HG03342 (cell line): ENCODE data around the gene INPP5A.

Experiments used
- ATAC-seq: cut with Tn5 transposase; IDR thresholded peaks from one replicate; pipeline ENCODE4 v1.9.1; 2021; ENCODE audit warnings: mild to moderate bottlenecking, moderate library complexity; ENCODE audit not compliant: unreplicated experiment

The INPP5A gene

DNA sequence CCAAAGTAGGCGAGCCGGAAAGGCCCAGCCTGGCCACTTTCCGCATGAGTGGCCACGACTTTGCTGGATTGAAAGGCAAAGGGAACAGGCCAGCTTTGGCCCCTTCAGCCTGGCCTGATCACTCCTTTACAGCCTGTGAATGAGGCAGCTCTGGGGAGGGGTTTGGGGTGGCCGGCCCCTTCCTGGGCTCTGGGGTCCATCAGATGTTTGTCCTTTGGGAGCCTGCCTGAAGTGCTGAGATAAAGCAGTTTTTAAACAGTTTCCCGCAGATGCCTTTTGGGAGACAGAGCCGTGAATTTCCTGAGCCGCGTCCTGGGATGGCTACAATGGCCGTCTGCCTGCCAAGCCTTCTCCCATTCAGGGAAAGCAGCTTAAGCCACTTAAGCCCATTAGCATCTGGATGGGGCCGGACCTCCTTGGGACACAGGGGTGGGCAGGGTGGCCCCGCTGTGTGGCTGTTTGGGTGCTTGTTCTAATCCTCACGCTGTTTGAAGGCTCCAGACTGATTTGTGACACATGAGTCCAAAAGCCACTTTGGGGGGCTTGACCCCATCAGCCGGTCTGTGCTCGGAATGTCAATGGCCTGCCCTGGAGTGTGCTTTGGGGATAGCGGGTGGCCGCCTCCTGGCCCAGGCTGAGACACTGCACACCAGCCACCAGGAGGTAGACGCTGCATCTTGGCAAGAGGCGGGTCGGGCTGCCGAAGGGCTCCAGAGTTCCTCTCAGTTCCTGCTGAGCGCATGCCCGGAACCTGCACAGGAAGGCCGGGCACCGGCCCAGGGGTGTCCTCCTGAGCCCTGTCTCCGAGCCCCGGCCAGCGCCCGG lies 209.4 kb downstream of the INPP5A start:
- ATAC-seq, result no peak

GRCh38 chr10:132748135-132748534 lies 210.5 kb downstream of the INPP5A start:
- no peak for ATAC-seq

- no peak for ATAC-seq
Observed at GRCh38 chr10:132748545-132749370, 211.2 kb downstream of the INPP5A start.

DNA sequence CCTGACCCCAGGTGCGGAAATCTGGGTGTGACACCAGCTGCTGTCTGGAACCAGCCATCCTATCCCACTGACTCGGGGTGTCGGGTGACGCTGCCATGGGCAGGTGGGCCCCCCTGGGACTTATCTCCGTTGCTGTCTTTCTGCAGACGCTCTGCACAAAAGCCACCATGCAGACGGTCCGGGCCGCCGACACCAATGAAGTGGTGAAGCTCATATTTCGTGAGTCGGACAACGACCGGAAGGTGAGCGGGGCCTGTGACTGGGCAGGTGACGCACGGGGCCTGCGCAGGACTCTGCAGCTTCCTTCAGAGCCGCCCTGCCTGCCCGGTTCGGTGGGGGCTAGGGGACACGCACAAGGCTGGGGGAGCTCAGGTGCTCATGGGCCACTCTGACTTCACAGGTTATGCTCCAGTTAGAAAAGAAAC lies 211.8 kb downstream of the INPP5A start:
- ATAC-seq, result no peak

DNA sequence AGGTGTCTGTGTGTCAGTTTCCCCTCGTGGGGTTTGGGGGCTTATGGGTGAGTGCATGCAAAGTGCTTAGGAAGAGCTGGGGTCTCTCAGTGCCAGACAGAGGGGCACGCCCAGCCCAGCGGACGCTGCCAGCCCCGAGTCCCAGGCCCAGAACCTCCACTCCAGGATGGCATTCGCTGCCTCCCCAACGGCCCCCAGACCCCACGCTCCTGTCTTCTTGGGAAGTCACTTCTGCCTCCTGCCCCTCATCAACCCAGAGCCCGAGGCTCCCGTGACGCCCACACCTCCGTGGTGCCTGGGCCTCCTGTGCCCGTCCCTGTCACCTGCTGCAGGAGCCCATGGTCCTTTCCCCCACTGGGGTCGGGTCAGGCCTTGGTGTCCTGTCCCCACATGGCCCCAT lies 213.3 kb downstream of the INPP5A start:
- no peak for ATAC-seq

DNA sequence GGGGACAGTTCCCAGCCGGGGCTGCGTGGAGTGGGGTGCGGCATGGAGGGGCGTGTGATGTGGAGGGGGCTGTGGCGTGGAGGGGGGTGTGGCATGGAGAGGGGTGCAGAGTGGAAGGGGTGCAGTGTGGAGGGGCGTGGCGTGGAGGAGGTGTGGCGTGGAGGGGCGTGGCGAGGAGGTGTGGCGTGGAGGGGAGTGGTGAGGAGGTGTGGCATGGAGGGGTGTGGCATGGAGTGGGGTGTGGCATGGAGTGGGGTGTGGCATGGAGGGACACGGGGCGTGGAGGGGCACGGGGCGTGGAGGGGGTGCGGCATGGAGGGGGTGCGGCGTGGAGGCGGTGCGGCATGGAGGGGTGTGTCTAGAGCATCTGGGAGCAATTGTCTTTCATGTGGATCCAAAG lies 214.8 kb downstream of the INPP5A start:
- ATAC-seq, result no peak

GRCh38 chr10:132752961-132753360 lies 215.4 kb downstream of the INPP5A start:
- no peak for ATAC-seq

DNA sequence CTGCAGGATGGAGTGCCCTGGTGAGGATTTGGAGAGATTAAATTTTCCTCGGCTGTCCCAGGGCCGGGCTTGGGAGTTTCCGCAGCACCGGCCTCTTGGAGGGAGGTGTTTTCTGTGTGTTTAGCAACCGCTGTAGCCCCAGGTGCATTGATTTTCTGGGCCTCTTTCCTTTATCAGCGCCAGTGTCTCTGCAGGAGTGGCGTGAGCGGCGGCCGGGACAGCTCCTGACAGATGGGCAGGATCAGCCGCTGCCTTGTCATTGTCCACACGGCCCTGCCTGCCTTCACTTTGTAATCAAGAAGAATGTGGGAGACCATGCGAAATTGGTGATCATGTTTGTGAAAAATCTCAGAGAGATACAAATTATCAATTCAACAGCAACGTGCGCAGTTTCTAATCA lies 216.0 kb downstream of the INPP5A start:
- ATAC-seq, result no peak

GRCh38 chr10:132754071-132754470 lies 216.5 kb downstream of the INPP5A start:
- ATAC-seq, result no peak

DNA sequence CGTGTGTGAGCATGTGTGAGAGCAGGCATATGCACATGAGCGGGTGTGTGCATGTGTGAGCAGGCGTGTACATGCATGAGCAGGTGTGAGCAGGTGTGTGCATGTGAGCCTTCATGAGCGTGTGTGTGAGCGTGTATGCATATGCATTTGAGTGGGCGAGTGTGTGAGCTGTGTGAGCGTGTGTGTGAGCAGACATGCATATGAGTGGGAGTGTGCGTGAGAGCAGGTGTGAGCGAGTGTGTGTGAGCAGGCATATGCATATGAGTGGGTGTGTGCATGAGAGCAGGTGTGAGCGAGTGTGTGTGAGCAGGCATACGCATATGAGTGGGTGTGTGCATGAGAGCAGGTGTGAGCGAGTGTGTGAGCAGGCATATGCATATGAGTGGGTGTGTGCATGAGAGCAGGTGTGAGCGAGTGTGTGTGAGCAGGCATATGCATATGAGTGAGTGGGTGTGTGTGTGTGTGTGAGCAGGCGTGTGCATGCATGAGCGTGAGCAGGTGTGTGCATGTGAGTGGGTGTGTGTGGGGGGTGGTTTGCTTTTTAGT lies 217.7 kb downstream of the INPP5A start:
- no peak for ATAC-seq

DNA sequence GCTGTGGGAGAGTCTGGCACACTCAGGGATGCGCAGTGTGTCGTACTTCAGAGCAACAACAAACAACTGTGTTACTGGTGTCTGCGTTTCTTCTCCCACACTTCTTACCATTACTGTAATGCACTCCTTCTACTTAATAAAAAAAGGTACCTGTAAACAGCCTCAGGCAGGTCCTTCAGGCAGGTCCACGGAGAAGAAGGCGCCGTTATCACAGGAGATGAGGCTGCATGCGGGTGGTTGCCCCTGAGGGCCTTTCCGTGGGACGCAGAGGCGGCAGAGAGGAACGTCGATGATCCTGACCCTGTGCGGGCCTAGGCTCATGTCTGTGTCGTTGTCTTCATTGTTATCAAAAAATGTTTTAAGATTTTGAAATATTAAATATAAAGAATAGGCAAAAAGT lies 219.0 kb downstream of the INPP5A start:
- no peak for ATAC-seq

- ATAC-seq, result no peak
Observed at GRCh38 chr10:132757171-132757570, 219.6 kb downstream of the INPP5A start.

DNA sequence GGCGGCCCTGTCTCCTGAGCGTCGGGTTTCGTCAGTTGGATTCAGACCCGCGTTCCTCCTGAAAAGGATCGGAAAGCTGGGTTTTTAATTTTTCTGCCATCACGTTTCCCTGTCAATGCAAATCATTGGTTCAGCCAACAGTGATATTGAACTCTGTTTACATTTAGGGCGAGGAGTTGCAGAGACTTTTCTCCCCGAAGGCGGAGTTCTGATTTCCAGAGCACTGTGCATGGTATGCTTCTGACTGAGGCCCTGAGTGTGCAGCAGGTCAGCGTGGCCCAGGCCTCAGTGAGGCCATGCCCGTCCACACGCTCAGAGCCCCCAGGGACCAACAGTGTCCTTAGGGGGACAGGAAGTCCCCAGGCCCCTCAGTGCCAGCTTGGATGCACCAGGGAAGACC lies 221.3 kb downstream of the INPP5A start:
- ATAC-seq, result no peak

DNA sequence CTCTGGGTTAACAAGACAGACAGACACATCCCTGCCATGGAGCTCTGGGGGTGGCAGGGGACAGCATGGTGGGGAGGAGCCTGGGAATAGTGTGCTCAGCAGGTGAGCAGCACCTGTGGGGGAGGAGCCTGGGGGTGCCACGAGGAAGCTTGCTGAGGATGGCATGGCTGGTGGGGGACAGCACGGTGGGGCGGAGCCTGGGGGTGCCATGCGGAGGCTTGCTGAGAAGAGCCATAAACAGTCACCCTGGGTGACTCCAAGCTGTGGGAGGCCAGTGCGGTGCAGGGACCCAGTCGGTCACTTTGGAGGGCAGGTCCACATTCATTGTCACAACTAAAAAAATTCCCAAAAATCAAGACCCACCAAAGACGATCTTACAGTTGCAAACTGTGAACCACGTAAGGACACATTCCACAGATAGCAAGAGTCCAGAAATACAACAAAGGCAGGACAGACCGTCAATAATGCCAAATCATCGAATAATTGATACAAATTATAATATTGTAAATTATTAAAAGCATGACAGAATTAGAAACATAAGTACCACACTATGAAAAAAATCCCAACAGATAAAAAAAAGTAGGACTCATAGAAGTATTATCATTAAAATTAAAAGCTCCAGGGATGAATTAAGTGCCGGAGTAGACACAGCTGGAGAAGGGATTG lies 223.9 kb downstream of the INPP5A start:
- no peak for ATAC-seq

- no peak for ATAC-seq
Observed at GRCh38 chr10:132762267-132762666, 224.7 kb downstream of the INPP5A start.

DNA sequence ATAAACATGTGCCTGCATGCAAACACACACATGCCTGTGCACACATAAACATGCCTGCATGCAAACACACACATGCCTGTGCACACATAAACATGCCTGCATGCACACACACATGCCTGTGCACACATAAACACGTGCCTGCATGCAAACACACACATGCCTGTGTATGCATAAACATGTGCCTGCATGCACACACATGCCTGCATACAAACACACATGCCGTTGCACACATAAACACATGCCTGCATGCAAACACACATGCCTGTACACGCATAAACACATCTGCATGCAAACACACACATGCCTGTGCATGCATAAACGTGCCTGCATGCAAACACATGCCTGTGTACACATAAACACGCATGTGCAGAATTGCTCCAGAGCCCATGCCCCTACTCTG lies 226.0 kb downstream of the INPP5A start:
- no peak for ATAC-seq

- no peak for ATAC-seq
Observed at GRCh38 chr10:132764108-132764507, 226.5 kb downstream of the INPP5A start.

DNA sequence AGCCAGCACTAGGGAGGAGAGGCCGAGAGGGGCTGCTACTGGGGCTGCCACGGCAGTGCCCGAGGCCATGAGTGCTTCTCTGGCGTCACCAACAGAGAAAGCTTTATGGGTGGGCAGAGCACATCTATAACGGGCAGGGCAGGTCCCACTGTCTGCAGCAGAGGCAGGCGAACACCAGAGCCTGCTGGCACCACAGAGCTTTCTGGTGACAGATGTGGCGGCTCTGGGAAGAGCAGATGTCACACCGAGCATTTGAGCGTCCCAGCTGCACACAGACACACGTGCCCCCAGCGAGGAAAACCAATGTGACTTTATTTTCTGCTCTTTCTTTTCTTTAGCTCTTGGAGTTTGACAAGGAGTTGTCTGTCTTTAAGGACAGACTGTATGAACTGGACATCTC lies 227.8 kb downstream of the INPP5A start:
- no peak for ATAC-seq

GRCh38 chr10:132766291-132766690 lies 228.7 kb downstream of the INPP5A start:
- ATAC-seq, result no peak

DNA sequence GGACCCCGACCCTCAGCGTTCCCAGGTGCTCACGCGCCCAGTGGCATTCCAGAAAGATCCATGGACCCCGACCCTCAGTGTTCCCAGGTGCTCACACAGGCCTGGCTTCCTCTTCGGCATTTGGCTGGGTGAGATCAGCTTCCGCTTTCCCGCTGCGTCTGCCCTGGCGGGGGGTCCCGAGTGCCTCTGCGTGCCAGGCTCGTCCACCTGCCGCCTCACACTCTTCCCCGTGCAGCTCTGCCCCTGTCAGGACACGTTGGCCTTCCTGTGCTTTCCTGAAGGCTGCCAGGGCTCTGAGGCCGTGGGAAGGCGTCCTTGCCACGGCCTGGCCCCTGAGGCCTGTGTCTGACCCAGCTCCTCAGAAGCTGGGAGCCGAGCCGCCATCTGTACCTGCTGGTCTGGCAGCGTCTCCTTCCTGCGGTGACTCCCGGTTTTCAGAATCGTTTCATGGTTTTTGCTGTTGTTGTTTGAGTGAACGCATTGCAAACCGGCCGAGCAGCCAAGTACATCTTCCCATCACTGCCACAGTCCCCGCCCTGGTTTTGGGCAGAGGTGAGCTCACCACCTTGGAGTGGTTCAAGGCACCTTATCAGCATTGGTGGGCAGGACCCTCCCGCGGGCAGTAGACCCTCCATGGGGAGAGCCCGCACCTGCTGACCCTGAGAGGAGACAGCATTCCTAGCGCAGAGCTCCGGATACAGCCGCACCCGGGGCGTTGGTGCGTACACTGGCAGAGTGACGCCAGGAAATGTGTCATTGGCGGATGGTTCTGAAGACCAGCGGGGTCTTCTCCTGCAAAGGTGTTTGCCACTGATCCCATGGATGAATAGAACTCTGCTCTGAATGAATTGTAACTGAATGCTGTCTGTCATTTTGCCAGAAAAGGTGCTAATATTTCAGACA lies 231.0 kb downstream of the INPP5A start:
- no peak for ATAC-seq
